Activated T-cell treated with anti-CD3 and anti-CD28 coated beads, Interleukin-2, amount 50 U/mL, for 24 hours (primary cell): ENCODE results near the gene SPR.
A peak's percentile ranks its signal among the peaks of the same experiment; 100 is the strongest.

Source experiments
- DNase-seq: peaks from one replicate; pipeline ENCODE4 v3.0.0-alpha.2; 2020
- H3K27ac Mint-ChIP-seq: 2 replicates; pipeline ENCODE4 v1.8.0; 2020; ENCODE audit warnings: mild to moderate bottlenecking, mixed read lengths
- H3K27me3 Mint-ChIP-seq: 2 replicates; pipeline ENCODE4 v1.8.0; 2020; ENCODE audit warnings: mixed read lengths
- H3K36me3 Mint-ChIP-seq: 2 replicates; pipeline ENCODE4 v1.8.0; 2020; ENCODE audit warnings: low read depth, mixed read lengths
- H3K4me1 Mint-ChIP-seq: 2 replicates; pipeline ENCODE4 v1.8.0; 2020; ENCODE audit warnings: low read depth, mixed read lengths
- H3K4me3 Mint-ChIP-seq: 2 replicates; pipeline ENCODE4 v1.8.0; 2020; ENCODE audit warnings: mild to moderate bottlenecking, moderate library complexity, mixed read lengths
- H3K9me3 Mint-ChIP-seq: 2 replicates; pipeline ENCODE4 v1.8.0; 2020; ENCODE audit warnings: mixed read lengths

The SPR gene

DNA sequence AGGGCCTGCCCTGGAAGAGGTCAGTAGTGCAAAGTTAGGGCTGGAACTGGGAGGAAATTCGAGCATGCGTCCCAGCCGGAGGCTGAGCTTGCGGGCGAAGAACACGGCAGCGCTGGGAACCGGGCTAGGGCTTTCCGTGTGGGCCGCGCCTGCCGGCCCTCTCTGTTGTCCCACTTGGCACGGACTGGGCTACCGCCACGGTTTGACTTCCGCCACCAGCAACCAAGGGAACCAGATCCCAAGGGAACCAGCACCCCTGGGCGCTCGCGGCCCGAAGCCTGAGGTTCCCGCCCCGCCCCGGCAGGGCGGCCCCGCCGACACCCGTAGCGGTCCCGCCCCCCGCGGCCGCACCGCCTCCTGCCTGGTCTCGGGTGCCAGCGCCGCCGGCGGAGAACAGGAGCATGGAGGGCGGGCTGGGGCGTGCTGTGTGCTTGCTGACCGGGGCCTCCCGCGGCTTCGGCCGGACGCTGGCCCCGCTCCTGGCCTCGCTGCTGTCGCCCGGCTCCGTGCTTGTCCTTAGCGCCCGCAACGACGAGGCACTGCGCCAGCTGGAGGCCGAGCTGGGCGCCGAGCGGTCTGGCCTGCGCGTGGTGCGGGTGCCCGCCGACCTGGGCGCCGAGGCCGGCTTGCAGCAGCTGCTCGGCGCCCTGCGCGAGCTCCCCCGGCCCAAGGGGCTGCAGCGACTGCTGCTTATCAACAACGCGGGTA lies at the start of gene SPR:
Gene SPR (plus strand): TSS at position 377 of the 708 bp plus-strand sequence. CDS start 25 bp downstream, at position 402.
- no peaks in the 10 kb centered on the region for H3K9me3 Mint-ChIP-seq
- peaks cover 16% of the 10 kb centered on the region for H3K4me1 Mint-ChIP-seq
- H3K4me3 Mint-ChIP-seq = peak within 1 kb of the TSS; percentile 75
- DNase-seq = peak; percentile 85
- peaks cover 4% of the 10 kb centered on the region for H3K36me3 Mint-ChIP-seq
- H3K27me3 Mint-ChIP-seq = peaks cover 85% of the 10 kb centered on the region
- no peak within 1 kb of the TSS for H3K27ac Mint-ChIP-seq

GRCh38 chr2:72840066-72840465 lies 47.1 kb upstream of the SPR start:
- Mint-ChIP-seq H3K27ac (no peak overlapping the region), H3K9me3 (no peaks in the 10 kb centered on the region), H3K4me1 (no peaks in the 10 kb centered on the region), H3K4me3 (no peak overlapping the region), H3K36me3 (no peaks in the 10 kb centered on the region), H3K27me3 (peaks cover 24% of the 10 kb centered on the region)
- DNase-seq = no peak

DNA sequence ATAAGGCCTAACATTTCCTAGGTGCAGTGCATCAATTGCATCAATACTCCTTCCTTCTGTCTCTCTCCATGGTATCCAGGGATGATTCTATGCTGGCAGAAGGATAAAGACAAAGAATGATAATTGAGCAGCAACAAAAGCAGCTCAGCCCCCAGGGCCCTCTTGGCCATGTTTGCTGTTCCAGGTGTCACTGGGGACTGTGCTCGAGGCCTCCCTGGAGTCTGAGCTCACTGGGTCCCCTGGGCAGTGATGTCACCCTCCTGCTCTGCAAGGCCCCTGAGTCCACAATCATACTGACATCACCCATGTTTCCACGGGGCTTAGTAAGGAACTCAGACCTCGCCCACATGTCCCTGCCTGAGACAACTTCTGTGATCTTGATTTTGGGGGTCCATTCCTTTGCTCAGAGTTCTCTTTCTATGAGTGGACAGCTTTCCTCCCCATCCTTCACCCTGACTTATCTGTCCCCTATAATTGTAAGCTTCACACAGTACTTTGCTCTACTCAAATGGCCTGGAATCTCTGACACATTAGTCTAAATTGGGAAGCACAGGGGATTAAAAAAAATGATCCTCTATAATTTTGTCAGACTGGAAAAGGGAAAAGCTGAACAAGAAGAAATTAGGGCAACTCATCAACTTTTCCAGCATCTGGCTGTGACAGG lies 45.6 kb upstream of the SPR start:
- Mint-ChIP-seq H3K4me3 (no peak overlapping the region), H3K27ac (no peak overlapping the region), H3K9me3 (no peaks in the 10 kb centered on the region), H3K4me1 (no peaks in the 10 kb centered on the region), H3K36me3 (no peaks in the 10 kb centered on the region), H3K27me3 (peaks cover 26% of the 10 kb centered on the region)
- DNase-seq = no peak

DNA sequence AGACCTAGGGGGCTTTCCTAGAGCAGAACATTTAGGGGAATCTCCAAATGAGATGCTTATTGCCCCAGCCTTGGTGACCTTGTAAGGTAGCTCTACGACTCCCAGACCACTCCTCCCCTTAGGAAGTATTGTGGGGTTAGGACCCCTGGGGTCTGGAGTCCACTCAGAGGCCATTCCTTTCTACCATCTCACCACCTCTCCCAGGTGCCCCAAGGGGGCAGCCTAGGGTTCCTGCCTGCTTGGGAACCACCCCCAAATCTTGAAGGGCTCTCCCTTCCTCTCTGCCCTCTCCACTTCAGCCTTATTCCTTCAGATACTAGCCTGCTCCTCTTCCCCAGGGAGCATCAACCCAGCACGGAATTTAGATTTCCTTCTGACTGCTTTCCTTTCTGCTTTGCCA lies 43.9 kb upstream of the SPR start:
- Mint-ChIP-seq H3K36me3 (no peaks in the 10 kb centered on the region), H3K27ac (no peak overlapping the region), H3K4me3 (no peak overlapping the region), H3K4me1 (no peaks in the 10 kb centered on the region), H3K9me3 (no peaks in the 10 kb centered on the region), H3K27me3 (peaks cover 26% of the 10 kb centered on the region)
- no peak for DNase-seq

DNA sequence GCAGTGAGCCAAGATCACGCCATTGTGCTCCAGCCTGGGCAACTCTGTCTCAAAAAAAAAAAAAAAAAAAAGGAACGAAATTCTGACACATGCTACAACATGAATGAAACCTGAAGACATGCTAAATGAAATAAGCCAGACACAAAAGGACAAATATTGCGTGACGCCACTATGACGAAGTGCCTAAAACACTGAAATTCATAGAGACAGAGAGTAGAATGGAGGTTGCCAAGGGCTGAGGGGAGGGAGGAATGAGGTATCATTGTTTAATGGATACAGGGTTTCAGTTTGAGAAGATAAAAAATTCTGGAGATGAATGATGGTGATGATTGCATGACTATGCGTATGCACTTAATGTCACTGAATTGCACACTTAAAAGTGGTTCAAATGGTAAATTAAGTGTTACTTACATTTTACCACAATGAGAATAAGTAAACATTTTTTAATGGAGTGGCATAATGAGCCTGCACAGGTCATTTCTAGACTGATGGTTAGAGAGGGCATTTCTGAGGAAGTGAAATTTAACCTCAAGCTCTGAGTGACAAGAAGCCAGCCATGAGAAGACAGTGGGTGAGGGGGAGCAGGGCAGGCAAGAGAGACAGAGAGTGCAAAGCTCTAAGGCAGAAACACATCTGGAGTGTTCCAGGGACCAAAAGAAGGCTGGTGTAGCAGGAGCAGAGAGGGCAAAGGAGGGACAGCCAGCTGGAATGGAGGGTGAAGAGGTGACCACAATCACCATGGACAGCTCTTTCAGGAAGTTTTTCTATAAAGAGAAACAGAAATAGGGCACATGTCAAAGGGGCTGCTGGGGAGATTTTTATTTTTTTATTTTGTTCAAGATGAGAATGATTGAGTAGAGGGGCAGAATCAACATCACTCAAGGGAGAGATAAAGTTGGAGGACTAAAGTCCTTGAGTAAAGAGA lies 40.8 kb upstream of the SPR start:
- no peak overlapping the region for H3K4me3 Mint-ChIP-seq
- H3K27me3 Mint-ChIP-seq = peaks cover 26% of the 10 kb centered on the region
- H3K36me3 Mint-ChIP-seq = no peaks in the 10 kb centered on the region
- DNase-seq = no peak
- H3K27ac Mint-ChIP-seq = no peak overlapping the region
- no peaks in the 10 kb centered on the region for H3K9me3 Mint-ChIP-seq
- H3K4me1 Mint-ChIP-seq = no peaks in the 10 kb centered on the region

GRCh38 chr2:72847534-72848315 lies 39.5 kb upstream of the SPR start:
- H3K36me3 Mint-ChIP-seq = no peaks in the 10 kb centered on the region
- H3K4me1 Mint-ChIP-seq = no peaks in the 10 kb centered on the region
- H3K4me3 Mint-ChIP-seq = no peak overlapping the region
- peaks cover 21% of the 10 kb centered on the region for H3K27me3 Mint-ChIP-seq
- H3K27ac Mint-ChIP-seq = no peak overlapping the region
- no peak for DNase-seq
- H3K9me3 Mint-ChIP-seq = no peaks in the 10 kb centered on the region

- no peaks in the 10 kb centered on the region for H3K9me3 Mint-ChIP-seq
- H3K36me3 Mint-ChIP-seq = no peaks in the 10 kb centered on the region
- no peak for DNase-seq
- no peaks in the 10 kb centered on the region for H3K4me1 Mint-ChIP-seq
- H3K4me3 Mint-ChIP-seq = no peak overlapping the region
- no peak overlapping the region for H3K27ac Mint-ChIP-seq
- peaks cover 22% of the 10 kb centered on the region for H3K27me3 Mint-ChIP-seq
Measured at GRCh38 chr2:72848436-72849137, 38.6 kb upstream of the SPR start.

DNA sequence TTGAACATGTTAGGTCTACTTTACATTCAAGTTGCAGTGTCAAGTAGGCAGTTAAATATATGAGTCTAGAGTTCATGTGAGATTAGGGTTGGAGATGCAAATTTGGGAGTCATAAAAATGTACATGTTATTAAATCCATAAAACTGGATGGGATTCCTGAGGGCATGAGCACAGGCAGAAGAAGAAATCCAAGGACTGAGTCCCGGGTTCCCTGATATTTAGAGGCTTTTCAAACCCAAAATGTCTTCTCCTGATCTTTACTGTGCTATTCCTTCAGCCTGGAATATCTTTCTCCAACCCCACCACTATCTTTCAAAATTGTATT lies 38.1 kb upstream of the SPR start:
- Mint-ChIP-seq H3K9me3 (no peaks in the 10 kb centered on the region), H3K4me1 (no peaks in the 10 kb centered on the region), H3K36me3 (no peaks in the 10 kb centered on the region), H3K27me3 (peaks cover 23% of the 10 kb centered on the region), H3K27ac (no peak overlapping the region), H3K4me3 (no peak overlapping the region)
- DNase-seq = no peak

- Mint-ChIP-seq H3K27me3 (peaks cover 37% of the 10 kb centered on the region), H3K36me3 (no peaks in the 10 kb centered on the region), H3K9me3 (no peaks in the 10 kb centered on the region), H3K4me1 (no peaks in the 10 kb centered on the region), H3K27ac (no peak overlapping the region), H3K4me3 (no peak overlapping the region)
- no peak for DNase-seq
Measured at GRCh38 chr2:72851333-72851732, 35.9 kb upstream of the SPR start.

- no peak overlapping the region for H3K4me3 Mint-ChIP-seq
- no peaks in the 10 kb centered on the region for H3K36me3 Mint-ChIP-seq
- peaks cover 14% of the 10 kb centered on the region for H3K4me1 Mint-ChIP-seq
- H3K9me3 Mint-ChIP-seq = no peaks in the 10 kb centered on the region
- H3K27me3 Mint-ChIP-seq = peaks cover 73% of the 10 kb centered on the region
- peak; percentile 51 for DNase-seq
- no peak overlapping the region for H3K27ac Mint-ChIP-seq
Measured at GRCh38 chr2:72859831-72860262, 27.4 kb upstream of the SPR start.

- H3K9me3 Mint-ChIP-seq = no peaks in the 10 kb centered on the region
- H3K36me3 Mint-ChIP-seq = no peaks in the 10 kb centered on the region
- peaks cover 69% of the 10 kb centered on the region for H3K27me3 Mint-ChIP-seq
- H3K27ac Mint-ChIP-seq = no peak overlapping the region
- DNase-seq = peak; percentile 91
- peak overlapping the region; percentile 55 for H3K4me3 Mint-ChIP-seq
- peaks cover 17% of the 10 kb centered on the region for H3K4me1 Mint-ChIP-seq
Measured at GRCh38 chr2:72862239-72862988, 24.8 kb upstream of the SPR start.

DNA sequence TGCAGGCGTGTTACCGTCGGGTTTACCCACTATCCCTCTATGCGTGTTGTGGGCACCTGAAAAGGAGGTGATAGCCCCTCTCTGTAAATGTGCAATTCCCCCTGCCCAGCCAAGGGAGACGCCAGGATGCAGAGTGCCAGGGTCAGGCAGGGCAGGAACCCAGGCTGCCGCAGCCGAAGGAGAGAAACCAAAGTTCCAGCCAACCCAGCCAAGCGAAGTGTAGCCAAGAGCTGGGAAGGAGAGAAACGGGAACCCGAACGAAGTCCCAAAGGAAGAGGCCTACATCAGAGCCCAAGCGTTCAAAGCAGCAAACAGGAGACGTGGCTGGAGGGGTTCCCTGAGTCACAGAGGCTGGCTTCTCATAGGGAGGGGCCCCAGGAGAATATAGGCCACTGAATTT lies 24.2 kb upstream of the SPR start:
- H3K4me1 Mint-ChIP-seq = peaks cover 17% of the 10 kb centered on the region
- DNase-seq = no peak
- no peak overlapping the region for H3K27ac Mint-ChIP-seq
- no peaks in the 10 kb centered on the region for H3K9me3 Mint-ChIP-seq
- peaks cover 69% of the 10 kb centered on the region for H3K27me3 Mint-ChIP-seq
- H3K36me3 Mint-ChIP-seq = no peaks in the 10 kb centered on the region
- no peak overlapping the region for H3K4me3 Mint-ChIP-seq

- no peak for DNase-seq
- Mint-ChIP-seq H3K4me1 (peaks cover 17% of the 10 kb centered on the region), H3K9me3 (no peaks in the 10 kb centered on the region), H3K27ac (no peak overlapping the region), H3K4me3 (no peak overlapping the region), H3K36me3 (no peaks in the 10 kb centered on the region), H3K27me3 (peaks cover 70% of the 10 kb centered on the region)
Measured at GRCh38 chr2:72864500-72864899, 22.7 kb upstream of the SPR start.
